Endothelial cell of umbilical vein (primary cell): ENCODE data around the gene HADH.

Source experiments
- EZH2 ChIP-seq: IDR thresholded peaks from 2 replicates; pipeline ENCODE4 v1.6.1; 2012; ENCODE audit warnings: borderline replicate concordance, low read depth, mild to moderate bottlenecking, moderate library complexity, low read length, inconsistent platforms; ENCODE audit not compliant: severe bottlenecking
- FOS ChIP-seq: IDR thresholded peaks from 2 replicates; pipeline ENCODE4 v1.6.1; 2011; ENCODE audit warnings: mild to moderate bottlenecking, low read length, moderate library complexity, borderline replicate concordance; ENCODE audit not compliant: insufficient read depth
- POLR2A ChIP-seq: IDR thresholded peaks from 2 replicates; pipeline ENCODE4 v1.6.1; 2012; ENCODE audit warnings: low read depth, mild to moderate bottlenecking, control low read depth, low read length
- TF ChIP-seq, protein P1 (sequence below), 2 donors: IDR thresholded peaks; 1 replicate in 1 of 2; 2 replicates in 1 of 2; pipeline ENCODE4 v1.5.1; 2011; ENCODE audit warnings: low read length in 2 of 2, mild to moderate bottlenecking in 2 of 2, moderate library complexity in 2 of 2, control low read depth in 1 of 2, inconsistent platforms in 1 of 2, low read depth in 1 of 2; ENCODE audit not compliant: insufficient read depth in 1 of 2; ENCODE audit errors: extremely low read depth in 1 of 2
- TF ChIP-seq, protein P2 (sequence below): IDR thresholded peaks from 2 replicates; pipeline ENCODE4 v1.6.1; 2011; ENCODE audit not compliant: insufficient read depth, insufficient read length

DNA sequence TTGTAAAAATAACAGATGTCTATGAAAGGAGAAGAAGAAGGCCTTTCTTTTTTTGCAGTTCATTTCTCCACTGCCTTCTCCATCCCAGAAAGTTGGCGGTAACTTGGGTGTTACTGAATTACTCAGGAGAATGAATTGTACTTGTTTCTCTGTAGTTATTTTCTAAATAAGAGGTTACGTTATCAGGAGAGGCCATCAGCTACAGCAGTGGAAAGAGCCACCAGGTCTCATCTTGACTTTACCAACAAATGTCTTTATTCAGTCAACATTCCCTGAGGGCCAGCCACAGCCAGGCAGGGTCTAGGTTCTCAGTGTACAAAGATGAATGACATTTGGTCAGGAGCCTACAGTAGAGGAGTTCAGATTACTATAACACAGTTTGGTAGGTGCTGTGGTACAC, 8.1 kb downstream of the HADH start:
- TF ChIP-seq, protein P1, sequence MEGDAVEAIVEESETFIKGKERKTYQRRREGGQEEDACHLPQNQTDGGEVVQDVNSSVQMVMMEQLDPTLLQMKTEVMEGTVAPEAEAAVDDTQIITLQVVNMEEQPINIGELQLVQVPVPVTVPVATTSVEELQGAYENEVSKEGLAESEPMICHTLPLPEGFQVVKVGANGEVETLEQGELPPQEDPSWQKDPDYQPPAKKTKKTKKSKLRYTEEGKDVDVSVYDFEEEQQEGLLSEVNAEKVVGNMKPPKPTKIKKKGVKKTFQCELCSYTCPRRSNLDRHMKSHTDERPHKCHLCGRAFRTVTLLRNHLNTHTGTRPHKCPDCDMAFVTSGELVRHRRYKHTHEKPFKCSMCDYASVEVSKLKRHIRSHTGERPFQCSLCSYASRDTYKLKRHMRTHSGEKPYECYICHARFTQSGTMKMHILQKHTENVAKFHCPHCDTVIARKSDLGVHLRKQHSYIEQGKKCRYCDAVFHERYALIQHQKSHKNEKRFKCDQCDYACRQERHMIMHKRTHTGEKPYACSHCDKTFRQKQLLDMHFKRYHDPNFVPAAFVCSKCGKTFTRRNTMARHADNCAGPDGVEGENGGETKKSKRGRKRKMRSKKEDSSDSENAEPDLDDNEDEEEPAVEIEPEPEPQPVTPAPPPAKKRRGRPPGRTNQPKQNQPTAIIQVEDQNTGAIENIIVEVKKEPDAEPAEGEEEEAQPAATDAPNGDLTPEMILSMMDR (IDR thresholded peaks at IDR 0.05; ENCODE audit: extremely low read depth in 1 of 2, insufficient read depth in 1 of 2, low read depth in 1 of 2, low read length in 2 of 2) = no peak
- TF ChIP-seq POLR2A (no peak), FOS (no peak), EZH2 (no peak)
- TF ChIP-seq, protein P2, sequence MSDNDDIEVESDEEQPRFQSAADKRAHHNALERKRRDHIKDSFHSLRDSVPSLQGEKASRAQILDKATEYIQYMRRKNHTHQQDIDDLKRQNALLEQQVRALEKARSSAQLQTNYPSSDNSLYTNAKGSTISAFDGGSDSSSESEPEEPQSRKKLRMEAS = no peak
